ENCODE data around the gene XPO1.
"Not testable (repeated sequence)": the region's sequence is repeated elsewhere in the genome, so short reads cannot be mapped to it uniquely, and the experiment has no call there.

DNA sequence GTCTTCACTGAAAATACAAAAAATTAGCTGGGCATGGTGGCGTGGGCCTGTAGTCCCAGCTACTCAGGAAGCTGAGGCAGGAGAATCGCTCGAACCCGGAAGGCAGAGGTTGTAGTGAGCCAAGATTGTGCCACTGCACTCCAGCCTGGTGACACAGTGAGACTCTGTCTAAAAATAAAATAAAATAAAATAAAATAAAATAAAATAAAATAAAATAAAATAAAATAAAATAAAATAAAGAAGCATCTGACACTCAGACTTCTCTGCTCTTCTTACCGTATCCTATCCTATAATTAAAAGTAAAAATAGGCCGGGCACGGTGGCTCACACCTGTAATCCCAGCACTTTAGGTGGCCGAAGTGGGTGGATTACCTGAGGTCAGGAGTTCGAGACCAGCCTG, 46.2 kb upstream of the XPO1 start:
- not testable (repeated sequence) for TF ChIP-seq CTCF (IDR thresholded peaks at IDR 0.05; ENCODE audit: extremely low read depth in 1 of 2, insufficient read depth in 1 of 2, low read depth in 1 of 2, low read length in 2 of 2); MAX (IDR thresholded peaks at IDR 0.05; ENCODE audit: insufficient read depth, insufficient read length)
